ENCODE data around the gene DPEP1. TPM values are rescaled to one million over a fixed set of nuclear protein-coding genes. Genes with fewer than 3 reads are reported as not detected.

DPEP1 gene
- total RNA-seq = 0.10 and 0.33 TPM in 2 replicates

DNA sequence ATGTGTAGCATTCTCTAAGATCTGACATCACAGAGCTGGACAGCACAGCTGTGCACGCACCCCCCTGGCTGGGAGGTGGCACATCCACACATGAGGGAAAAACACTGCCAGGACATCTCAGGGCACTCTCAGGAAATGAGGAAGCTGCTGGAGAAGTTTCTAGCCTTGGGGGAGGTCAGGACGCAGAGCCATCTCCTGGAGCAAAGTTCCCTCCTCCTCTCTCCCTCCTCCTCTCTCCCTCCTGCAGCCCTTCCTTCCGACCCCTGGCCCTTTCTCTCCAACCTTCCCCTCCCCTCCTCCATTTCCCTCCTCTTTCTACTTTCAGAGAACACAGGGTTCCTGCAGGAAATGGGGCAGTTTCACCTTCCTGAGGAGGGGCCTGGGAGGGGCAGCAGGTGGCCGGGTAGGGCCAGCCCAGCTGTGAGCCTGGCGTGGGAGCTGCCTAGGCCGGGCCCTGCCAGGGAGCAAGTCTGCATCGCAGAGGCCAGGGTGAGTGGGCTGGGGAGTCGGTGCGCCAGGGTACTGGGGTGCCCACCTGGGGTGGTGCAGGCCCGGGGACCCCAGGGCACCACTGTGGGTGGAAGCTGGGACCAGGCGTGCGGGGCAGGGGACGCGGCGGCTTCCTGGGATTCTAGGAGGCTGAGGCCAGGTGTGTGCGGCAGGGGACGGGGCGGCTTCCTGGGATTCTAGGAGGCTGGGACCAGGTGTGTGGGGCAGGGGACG, at the start of gene DPEP1:
Gene DPEP1, plus strand, starts transcription at position 412 of the 723 bp plus-strand sequence. CDS start 16,769 bp downstream, outside the sequence.

DNA sequence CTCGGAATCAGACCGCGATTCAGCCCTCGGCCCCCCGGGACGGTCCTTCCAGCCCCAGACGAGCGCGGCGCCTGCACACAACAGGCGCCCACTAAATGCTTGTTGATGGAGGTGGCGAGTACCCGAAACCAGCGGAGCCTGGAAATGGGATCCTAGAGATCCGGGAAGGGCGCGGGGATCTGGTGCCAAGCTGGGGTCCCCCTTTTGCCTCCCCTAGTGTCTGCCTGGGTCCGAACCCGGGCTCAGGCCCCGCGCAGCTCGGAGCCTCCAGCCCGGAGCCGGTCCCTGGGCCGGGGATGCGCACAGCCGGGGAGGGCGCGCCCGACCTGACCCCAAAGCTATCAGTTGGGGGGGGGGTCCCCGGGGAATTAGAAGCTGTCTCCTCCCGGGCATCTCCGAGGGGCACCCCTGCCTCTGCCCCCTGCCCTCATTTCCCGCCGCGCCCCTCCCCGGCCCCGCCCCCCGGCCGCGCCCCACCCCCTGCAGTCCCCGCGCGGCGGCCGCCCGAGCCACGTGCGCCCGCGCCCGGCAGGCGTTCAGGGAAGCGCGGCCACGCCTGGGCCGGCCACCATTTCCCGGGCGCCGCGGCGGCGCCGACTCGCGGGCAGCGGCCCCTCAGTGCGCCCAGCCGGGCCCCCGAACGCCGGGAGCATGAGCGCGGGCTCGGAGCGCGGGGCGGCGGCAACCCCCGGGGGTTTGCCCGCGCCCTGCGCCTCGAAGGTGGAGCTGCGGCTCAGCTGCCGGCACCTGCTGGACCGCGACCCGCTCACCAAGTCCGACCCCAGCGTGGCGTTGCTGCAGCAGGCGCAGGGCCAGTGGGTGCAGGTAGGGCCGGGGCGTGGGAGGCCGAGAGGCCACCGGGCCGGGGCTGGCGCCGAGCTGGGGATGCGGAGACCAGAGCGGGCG, 37.9 kb upstream of the DPEP1 start, which contains the start of gene CPNE7:
Gene CPNE7, plus strand, starts transcription at position 512 of the 906 bp plus-strand sequence. Its CDS starts 140 bp downstream, at position 652.

DNA sequence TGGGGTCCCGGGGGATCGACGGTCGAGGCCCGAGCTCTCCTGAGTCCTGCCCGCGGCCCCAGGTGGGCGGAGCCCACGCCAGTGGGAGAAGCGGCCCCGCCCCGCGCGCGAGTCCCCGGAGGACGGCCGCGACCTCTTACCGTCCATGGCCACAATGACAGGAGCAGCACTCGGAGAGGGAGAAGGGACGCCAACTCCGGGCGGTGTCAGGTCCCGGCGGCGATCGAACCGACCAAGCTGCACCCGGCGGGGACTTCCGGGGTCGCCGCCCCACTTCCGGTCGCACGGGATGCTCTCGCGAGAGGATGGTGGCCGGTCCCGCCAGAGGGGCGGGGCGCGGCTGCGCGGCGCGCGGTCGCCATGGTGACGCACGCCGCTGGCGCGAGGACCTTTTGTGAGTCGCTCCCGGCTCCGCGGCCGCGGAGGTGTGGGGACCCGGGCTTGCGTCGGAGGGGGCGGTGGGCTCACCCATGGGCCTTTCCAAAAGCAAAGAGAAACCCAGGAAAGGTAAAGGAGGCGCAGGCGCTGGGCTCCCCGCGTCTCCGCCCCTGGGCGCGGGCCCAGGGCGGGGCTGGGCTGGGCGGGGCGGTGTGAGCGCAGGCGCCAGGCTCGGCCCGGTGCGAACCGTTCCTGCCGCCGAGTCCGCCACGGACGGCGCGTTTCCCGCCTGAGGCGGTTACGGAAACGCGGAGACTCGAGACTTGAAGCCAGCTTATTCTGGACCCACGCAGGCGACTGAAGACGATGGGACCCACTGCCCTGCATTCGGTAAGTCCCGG, 44.2 kb downstream of the DPEP1 start, which contains the start of the genes CHMP1A and SPATA33:
Gene CHMP1A, minus strand, starts transcription at position 267 of the 779 bp plus-strand sequence. Its CDS starts 120 bp downstream, at position 147.
Gene SPATA33, plus strand, starts transcription at position 395 of the 779 bp plus-strand sequence. Its CDS starts 76 bp downstream, at position 471.

DNA sequence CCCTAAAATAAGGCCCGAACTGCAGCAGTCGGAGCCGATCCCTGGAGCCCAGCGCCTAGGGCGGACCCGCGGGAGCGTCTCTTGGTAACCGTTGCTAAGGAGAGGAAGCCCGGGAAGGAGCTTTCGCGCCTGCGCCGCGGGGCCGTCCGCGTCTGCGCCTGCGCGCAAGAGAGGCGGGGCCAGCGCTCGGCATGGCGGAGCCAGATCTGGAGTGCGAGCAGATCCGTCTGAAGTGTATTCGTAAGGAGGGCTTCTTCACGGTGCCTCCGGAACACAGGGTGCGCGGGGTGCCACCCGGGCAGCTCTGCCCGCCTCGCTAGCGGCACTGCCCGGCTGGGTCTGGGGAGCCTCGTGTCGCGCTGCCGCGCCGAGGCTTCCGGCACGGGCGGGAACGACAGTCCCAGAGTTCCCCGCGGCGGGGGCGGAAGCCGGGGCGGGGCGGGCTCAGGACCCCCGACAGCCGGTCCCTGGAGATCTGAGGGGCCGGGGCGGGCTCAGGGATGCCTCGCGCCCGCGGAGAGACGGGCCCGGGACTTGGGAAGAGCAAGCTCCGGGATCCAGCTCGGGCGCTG, 73.2 kb downstream of the DPEP1 start, which contains the start of gene CDK10:
Gene CDK10, plus strand, starts transcription at position 170 of the 572 bp plus-strand sequence. Its CDS starts 22 bp downstream, at position 192.

Other genes starting within 250 kb of the DPEP1 start
- 103 and 105 TPM in 2 replicates for gene ANKRD11, start 123.1 kb upstream of the DPEP1 start, total RNA-seq
- gene SPG7, start 105.2 kb upstream of the DPEP1 start, total RNA-seq = 126 and 142 TPM in 2 replicates
- 2,457 and 3,062 TPM in 2 replicates for gene RPL13, start 53.0 kb upstream of the DPEP1 start, total RNA-seq
- 2.1 and 7.8 TPM in 2 replicates for gene CPNE7, start 37.9 kb upstream of the DPEP1 start, total RNA-seq
- gene CHMP1A, start 44.1 kb downstream of the DPEP1 start, total RNA-seq = 123 and 163 TPM in 2 replicates
- gene SPATA33, start 44.2 kb downstream of the DPEP1 start, total RNA-seq = 2.9 and 3.7 TPM in 2 replicates
- gene CDK10, start 73.0 kb downstream of the DPEP1 start, total RNA-seq = 43.4 and 44.2 TPM in 2 replicates
- gene SPATA2L, start 88.1 kb downstream of the DPEP1 start, total RNA-seq = 22.4 and 25.2 TPM in 2 replicates
- 8.0 and 14.7 TPM in 2 replicates for gene VPS9D1, start 107.3 kb downstream of the DPEP1 start, total RNA-seq
- 24.1 and 27.1 TPM in 2 replicates for gene ZNF276, start 107.9 kb downstream of the DPEP1 start, total RNA-seq
- 18.0 and 26.7 TPM in 2 replicates for gene FANCA, start 203.0 kb downstream of the DPEP1 start, total RNA-seq
- gene SPIRE2, start 214.8 kb downstream of the DPEP1 start, total RNA-seq = 0.65 and 1.1 TPM in 2 replicates